SK-N-SH treated with all-trans-retinoic acid at 6 μM for 48 hours (cell line): ENCODE results near the gene DUSP2.

Experiments
- PPARA ChIP-seq: fragments of 250-450 bp; sonication (Bioruptor Pico); IDR thresholded peaks from 2 replicates; pipeline ENCODE4 v1.5.0; 2020; ENCODE audit warnings: mild to moderate bottlenecking, borderline replicate concordance
- ZNF8 ChIP-seq: fragments of 450-650 bp; formaldehyde crosslinking; IDR thresholded peaks from 2 replicates; pipeline ENCODE4 v1.5.0; 2020; ENCODE audit warnings: mild to moderate bottlenecking, moderate library complexity
- TF ChIP-seq, protein P1 (sequence below): fragments of 250-450 bp; sonication (Bioruptor Pico); IDR thresholded peaks from 2 replicates; pipeline ENCODE4 v1.5.1; 2021; ENCODE audit warnings: mild to moderate bottlenecking, moderate library complexity
- TF ChIP-seq, protein P2 (sequence below): fragments of 250-450 bp; sonication (Bioruptor Pico); IDR thresholded peaks from 2 replicates; pipeline ENCODE4 v1.5.1; 2020; ENCODE audit warnings: low read depth, mild to moderate bottlenecking, moderate library complexity
- TF ChIP-seq, protein P3 (sequence below): fragments of 250-450 bp; sonication (Bioruptor Pico); IDR thresholded peaks from 2 replicates; pipeline ENCODE4 v1.8.0; 2020; ENCODE audit warnings: mild to moderate bottlenecking, moderate library complexity, borderline replicate concordance

DNA sequence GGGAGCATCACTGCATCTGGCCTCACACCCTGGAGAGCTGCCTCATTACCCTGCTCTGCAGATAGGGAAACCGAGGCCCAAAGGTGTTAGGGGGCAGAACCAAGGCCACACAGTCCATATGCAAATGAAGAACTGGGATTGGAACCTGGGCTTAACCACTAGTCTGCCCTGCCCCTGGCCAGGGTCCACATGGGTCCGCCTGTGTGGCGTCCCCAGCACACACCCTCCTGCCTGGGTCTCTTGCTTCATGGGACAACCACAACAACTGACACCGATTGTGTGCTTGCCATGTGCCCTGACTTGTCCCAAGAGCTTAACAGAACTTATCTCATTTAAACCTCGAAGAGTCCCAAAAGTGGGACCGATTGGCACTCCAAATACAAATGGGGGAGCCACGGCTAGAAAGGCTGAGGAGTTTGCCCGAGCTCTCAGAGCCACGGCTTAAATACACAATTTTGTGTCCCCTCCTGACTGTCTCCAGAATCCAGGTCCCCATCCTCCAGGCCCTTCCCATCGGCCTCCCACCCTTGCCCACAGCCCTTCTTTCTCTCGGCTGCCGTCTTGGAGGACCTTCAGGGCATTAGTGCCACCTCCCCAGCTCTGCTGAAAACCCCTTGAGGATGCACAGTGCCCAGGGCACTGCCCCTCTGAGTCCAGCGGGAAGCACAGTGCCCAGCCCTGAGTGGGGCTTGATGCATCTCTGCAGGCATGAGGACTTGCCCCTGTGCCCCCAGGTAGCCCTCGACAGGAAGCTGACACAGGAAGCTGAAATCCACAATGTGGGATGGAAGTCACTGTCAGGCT, 5.8 kb upstream of the DUSP2 start:
- TF ChIP-seq ZNF8 (CRISPR knock-in tag) (no peak), PPARA (no peak)
- TF ChIP-seq, protein P1, sequence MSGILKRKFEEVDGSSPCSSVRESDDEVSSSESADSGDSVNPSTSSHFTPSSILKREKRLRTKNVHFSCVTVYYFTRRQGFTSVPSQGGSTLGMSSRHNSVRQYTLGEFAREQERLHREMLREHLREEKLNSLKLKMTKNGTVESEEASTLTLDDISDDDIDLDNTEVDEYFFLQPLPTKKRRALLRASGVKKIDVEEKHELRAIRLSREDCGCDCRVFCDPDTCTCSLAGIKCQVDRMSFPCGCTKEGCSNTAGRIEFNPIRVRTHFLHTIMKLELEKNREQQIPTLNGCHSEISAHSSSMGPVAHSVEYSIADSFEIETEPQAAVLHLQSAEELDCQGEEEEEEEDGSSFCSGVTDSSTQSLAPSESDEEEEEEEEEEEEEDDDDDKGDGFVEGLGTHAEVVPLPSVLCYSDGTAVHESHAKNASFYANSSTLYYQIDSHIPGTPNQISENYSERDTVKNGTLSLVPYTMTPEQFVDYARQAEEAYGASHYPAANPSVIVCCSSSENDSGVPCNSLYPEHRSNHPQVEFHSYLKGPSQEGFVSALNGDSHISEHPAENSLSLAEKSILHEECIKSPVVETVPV (CRISPR knock-in tag) = no peak
- TF ChIP-seq, protein P2, sequence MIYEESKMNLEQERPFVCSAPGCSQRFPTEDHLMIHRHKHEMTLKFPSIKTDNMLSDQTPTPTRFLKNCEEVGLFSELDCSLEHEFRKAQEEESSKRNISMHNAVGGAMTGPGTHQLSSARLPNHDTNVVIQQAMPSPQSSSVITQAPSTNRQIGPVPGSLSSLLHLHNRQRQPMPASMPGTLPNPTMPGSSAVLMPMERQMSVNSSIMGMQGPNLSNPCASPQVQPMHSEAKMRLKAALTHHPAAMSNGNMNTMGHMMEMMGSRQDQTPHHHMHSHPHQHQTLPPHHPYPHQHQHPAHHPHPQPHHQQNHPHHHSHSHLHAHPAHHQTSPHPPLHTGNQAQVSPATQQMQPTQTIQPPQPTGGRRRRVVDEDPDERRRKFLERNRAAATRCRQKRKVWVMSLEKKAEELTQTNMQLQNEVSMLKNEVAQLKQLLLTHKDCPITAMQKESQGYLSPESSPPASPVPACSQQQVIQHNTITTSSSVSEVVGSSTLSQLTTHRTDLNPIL (CRISPR knock-in tag) = no peak
- TF ChIP-seq, protein P3, sequence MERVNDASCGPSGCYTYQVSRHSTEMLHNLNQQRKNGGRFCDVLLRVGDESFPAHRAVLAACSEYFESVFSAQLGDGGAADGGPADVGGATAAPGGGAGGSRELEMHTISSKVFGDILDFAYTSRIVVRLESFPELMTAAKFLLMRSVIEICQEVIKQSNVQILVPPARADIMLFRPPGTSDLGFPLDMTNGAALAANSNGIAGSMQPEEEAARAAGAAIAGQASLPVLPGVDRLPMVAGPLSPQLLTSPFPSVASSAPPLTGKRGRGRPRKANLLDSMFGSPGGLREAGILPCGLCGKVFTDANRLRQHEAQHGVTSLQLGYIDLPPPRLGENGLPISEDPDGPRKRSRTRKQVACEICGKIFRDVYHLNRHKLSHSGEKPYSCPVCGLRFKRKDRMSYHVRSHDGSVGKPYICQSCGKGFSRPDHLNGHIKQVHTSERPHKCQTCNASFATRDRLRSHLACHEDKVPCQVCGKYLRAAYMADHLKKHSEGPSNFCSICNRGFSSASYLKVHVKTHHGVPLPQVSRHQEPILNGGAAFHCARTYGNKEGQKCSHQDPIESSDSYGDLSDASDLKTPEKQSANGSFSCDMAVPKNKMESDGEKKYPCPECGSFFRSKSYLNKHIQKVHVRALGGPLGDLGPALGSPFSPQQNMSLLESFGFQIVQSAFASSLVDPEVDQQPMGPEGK (CRISPR knock-in tag) = no peak
